Activated gamma-delta T cell (primary cell): ENCODE measurements around the gene AKR7A2.

Experiments used
- DNase-seq: peaks from one replicate; lab custom pipeline; 2025; lab: John Stamatoyannopoulos, UW
- total RNA-seq, 2 donors: gene quantifications; one replicate each; lab custom pipeline; 2026; lab: John Stamatoyannopoulos, UW

The AKR7A2 gene
- 21.6 to 22.8 reads per million in 2 donors for total RNA-seq

DNA sequence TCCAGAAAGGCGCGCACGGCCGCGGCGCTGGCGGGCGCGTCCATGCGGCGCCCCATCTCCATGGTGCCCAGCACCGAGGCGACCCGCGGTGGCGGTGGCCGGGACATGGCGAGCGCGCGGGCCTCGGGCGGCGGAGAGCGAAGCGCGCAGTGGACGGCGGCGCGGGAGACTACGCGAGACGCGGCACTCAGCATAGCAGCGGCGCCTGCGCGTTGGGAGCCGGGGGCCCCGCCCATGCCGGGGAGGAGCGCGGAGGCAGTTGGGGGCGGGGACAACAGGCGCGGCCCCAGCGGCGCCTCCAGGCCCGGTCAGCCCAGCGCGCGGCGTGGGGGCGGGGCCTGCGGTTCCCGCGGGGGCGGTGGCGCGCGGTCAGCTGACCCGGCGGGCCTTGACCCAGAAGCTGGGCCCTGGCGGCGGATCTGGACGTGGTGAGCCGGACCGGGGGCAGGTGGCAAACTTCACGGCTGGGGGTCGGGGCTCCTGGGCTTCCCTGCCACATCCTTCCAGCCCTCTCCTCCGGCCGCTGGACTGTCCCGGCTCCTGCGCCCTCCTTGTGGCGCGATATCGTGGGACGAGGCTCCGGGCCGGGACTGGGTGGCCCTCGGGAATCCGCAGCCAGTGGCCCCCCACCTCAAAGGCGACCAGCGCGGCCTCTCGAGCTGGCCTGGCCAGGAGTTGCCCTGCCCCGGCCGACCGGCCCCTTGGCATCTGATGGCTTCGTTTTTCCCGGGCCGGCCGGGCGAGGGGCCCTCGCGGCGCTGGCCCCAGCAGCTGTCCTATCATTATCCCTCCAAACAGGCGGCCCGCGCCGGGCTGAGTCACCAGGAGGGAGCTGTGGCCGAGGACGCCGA, at the start of gene AKR7A2, which contains the start of gene SLC66A1:
Gene AKR7A2, minus strand, starts transcription at position 214 of the 851 bp plus-strand sequence. Its CDS starts 20 bp downstream, at position 194.
Gene SLC66A1, plus strand, starts transcription at position 396 of the 851 bp plus-strand sequence. CDS start 5,352 bp downstream, outside the sequence.
- DNase-seq: peak; percentile 84

DNA sequence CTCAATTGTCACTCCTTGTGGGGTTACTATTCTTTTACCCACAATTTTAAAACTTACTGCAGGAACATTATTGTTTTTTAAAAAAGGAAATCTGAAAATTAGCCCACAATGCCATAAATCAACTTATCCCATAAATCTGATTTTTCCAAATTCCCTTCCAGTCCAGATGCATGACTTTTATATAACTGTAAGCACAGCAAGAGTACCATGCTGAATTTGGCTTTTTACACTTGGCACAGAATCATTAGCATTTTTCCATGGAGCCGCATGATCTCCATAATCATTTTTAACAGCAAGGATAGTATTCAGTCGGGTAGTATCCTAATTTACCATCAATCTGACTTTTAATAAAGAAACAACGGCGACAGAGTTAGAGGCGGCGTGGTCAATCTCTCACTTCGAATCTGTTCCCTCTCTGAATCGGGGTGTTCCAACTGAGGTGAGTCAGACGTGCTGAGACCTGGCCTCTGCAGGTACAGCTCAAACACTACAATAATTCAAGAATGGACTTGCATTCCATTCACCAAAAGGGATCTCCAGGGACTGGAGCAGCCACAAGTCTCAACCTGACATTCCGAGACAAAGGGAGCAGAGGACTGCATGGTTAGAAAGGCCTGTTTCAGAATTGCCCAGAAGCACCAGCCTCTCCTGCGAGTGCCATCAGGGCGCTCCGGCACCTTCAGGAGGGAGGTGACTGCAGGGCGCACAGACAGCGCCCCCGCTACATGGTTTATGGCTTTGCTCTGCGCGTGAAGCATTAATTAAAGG, 49.1 kb upstream of the AKR7A2 start:
- no peak for DNase-seq

GRCh38 chr1:19360432-19360831, 48.5 kb upstream of the AKR7A2 start:
- no peak for DNase-seq

DNA sequence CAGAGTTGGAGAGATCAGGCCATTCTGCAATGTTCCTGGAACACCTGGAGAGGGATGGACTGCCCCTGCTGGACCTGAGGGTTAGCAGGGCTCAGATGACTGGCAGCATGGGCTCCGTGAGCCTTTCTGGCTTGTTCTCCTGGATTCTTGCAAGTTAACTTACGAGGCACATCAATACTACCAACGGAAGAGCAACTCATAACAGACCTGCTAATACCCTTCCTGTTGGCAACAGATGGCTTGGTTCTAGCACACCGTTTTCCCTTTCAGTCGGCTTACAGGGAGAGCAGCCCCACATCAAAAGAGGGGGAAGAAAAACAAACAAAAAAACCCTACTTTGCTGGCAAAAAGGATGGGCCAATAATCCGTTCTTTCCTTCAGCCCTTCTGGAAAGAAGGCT, 48.1 kb upstream of the AKR7A2 start:
- no peak for DNase-seq

- no peak for DNase-seq
Measured at GRCh38 chr1:19359357-19359756, 47.4 kb upstream of the AKR7A2 start.

GRCh38 chr1:19358710-19359109, 46.8 kb upstream of the AKR7A2 start:
- no peak for DNase-seq

DNA sequence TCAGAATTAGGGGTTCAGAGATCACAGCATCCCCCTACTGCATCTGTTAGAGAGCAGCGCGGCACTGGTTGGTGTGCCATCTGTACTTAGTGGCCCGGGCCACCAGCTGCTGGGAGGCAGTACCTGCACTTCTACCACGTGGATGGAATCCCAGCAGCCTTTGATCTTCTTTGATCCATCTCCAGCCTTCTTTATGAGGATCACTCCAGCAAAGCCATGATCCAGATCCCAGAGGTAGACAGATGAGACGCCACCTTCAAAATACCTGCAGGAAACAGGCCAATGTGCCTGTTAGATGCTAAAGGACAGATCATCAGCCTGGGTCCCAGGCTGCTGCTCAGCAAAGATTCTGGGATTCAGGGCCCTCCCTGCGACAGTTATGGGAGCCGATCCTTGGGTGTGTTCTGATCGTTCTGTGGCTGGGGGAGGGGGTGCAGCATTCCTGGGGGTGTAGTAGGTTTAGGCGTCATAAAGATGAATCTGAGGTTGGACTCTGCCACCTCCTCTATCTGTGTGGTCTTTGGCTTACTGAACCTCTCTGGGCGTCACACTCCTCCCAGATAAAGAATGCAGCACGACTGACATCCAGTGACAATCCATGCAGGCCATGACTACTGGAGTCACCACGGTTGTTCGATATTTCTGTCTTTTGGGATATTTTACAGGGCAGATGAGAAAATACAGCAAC, 45.5 kb upstream of the AKR7A2 start:
- DNase-seq: no peak

- no peak for DNase-seq
Measured at GRCh38 chr1:19356266-19356665, 44.3 kb upstream of the AKR7A2 start.

GRCh38 chr1:19354531-19354981, 42.6 kb upstream of the AKR7A2 start:
- DNase-seq: no peak

GRCh38 chr1:19353596-19353995, 41.7 kb upstream of the AKR7A2 start:
- DNase-seq: no peak

DNA sequence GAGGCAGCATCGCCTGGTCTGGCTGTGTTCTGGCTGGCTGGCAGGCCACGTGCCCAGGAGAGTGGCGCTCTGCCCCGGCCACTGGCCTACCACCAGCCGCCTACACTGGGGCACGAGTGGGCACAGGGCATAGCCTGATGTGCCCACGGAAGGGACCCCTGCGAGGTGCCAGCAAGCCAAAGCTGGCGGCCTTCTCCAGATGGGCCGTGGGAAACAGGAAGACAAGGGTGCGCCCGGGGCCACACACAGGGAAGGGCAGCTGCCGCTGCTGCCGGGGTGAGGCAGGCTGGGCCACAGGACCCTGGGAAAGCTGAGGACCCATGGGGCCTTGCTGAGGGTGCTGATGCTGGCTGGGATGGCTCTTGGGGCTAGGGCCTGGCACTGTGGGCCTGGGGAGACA, 40.9 kb upstream of the AKR7A2 start:
- DNase-seq: no peak

DNA sequence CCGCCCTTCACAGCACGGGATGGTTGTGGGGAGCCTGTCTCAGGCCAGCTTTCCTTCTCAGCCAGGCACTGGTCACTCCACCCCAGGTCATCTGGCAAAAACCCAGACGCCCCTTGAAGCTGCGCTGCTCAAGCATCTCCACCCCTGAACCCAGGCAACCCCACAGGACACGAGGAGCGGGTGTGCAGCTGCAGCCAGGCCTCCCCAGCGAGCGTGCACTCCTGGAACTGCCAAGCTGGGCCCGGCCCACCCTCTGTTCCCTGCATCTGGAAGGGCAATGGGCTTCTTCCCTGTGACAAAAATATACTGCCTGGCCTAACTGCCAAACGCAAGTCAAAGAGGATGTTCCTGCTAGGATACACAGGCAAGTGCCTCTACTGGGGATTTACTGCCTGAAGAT, 39.9 kb upstream of the AKR7A2 start:
- no peak for DNase-seq

- no peak for DNase-seq
Measured at GRCh38 chr1:19350566-19350965, 38.6 kb upstream of the AKR7A2 start.

GRCh38 chr1:19349999-19350398, 38.1 kb upstream of the AKR7A2 start:
- DNase-seq: no peak

DNA sequence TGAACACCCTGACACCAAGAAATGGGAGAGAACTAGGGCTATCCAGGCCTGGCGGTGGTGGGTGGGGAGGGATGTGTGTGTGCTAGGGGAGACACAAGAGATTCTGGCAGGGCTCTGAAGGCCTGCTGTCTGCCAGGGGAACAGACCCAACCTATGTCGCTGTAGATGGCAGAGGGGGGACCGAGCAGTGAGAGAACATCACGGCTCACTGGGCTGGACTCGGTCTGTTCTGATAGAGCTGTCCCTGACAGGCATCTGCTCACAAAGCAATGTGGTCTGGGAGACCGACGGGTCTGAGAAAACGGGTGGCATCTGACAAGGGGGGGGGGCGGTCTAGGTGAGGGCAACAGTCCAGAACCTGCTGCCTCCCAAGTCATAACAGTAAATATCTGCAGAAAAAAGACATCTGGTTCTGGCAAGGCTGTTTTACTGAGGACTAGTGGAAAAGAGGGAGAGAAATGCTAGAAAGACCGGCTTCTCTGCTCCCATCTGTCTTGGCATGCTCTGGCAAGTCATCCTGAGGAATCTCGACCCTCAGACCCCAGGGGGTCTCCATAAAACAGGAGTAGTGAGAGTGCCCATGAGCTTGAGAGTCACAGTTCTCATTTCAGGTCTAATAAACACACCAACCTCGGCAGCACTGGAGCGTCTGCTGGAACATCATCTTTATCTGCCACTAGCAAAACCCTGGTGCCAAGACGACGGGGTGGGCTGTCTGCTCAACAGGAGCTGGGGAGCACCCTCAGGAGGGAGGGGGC, 36.7 kb upstream of the AKR7A2 start:
- DNase-seq: no peak

- DNase-seq: no peak
Measured at GRCh38 chr1:19347533-19348172, 35.7 kb upstream of the AKR7A2 start.

- no peak for DNase-seq
Measured at GRCh38 chr1:19346026-19346425, 34.1 kb upstream of the AKR7A2 start.

- no peak for DNase-seq
Measured at GRCh38 chr1:19345391-19345790, 33.4 kb upstream of the AKR7A2 start.

- DNase-seq: no peak
Measured at GRCh38 chr1:19344831-19345230, 32.9 kb upstream of the AKR7A2 start.

DNA sequence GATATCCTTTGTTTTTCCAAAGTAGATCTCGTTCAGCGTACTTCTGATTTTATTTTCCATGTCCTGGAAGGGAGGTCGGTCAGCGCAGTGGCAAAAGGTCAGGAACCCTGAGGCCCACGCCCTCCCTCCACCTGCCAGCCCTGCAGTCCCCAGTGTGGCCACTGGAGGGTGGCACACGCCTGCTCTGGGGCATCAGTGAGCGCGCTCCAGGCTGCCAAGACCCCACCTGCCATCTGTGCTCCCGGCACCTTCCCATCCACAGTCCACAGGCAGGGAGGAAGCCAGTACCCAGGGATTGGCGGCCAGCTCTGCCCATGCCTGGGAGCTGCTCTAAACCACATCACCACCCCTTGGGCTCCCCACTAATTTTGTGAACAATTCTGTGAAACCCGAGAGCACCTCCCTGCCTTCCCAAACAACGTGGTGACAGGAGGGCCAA, 32.4 kb upstream of the AKR7A2 start:
- DNase-seq: no peak
